ENCODE measurements around the gene CEP57.
"Not testable (repeated sequence)": the region's sequence is repeated elsewhere in the genome, so short reads cannot be mapped to it uniquely, and the experiment has no call there.

The CEP57 gene

GRCh38 chr11:95860024-95860423, 69.7 kb downstream of the CEP57 start:
- not testable (repeated sequence) for DNase-seq (ENCODE audit: low read depth in 2 of 2)

- DNase-seq (ENCODE audit: low read depth in 2 of 2): no peak
Measured at GRCh38 chr11:95863486-95864140, 73.3 kb downstream of the CEP57 start.

DNA sequence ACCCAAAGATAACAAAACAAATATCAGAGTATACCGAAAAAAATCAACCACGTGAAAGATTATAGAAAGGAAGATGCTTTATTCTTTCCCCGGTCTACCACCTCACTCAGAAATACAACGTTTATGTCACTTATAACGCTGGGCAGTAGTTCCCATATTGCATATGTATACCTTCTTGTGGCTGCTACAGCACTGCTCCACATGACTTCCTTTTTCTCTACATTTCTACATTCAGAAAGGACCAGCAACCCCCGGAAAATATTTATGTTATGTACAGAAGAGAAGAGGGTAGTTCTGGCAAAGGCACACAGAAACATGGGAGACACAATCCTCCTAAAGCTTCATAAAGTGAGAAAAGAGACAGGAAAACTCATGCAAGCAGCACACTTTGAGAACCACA, 76.8 kb downstream of the CEP57 start:
- no peak for DNase-seq (ENCODE audit: low read depth in 2 of 2)

DNA sequence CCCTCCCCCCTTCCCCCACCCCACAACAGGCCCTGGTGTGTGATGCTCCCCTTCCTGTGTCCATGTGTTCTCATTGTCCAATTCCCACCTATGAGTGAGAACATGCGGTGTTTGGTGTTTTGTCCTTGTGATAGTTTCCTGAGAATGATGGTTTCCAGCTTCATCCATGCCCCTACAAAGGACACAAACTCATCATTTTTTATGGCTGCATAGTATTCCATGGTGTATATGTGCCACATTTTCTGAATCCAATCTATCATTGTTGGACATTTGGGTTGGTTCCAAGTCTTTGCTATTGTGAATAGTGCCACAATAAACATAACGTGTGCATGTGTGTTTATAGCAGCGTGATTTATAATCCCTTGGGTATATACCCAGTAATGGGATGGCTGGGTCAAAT, 80.6 kb downstream of the CEP57 start:
- DNase-seq (ENCODE audit: low read depth in 2 of 2): not testable (repeated sequence)

DNA sequence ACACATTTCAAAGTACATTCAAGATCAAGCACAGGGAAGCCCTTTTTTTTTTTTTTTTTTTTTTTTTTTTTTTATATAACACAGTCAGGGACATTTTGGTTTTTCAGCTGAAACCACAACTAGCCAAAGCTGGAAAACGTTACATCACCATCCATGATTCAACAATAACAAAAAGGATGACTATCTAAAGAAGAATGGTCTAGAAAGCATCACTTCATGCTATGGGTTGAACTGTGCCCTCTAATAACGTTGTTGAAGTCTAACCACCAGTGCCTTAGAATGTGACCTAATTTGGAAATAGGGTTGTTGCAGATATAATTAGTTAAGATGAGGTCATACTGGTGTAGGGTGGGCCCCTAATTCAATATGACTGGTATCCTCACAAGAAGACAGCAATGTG, 87.0 kb downstream of the CEP57 start:
- DNase-seq (ENCODE audit: low read depth in 2 of 2): no peak
